HG02981 (cell line): ENCODE results near the gene PRR20E.
"Not testable (repeated sequence)": the region's sequence is repeated elsewhere in the genome, so short reads cannot be mapped to it uniquely, and the experiment has no call there.

Experiments used
- ATAC-seq: cut with Tn5 transposase; IDR thresholded peaks from one replicate; pipeline ENCODE4 v1.9.1; 2021; ENCODE audit warnings: mild to moderate bottlenecking, moderate library complexity; ENCODE audit not compliant: unreplicated experiment

Gene PRR20E

DNA sequence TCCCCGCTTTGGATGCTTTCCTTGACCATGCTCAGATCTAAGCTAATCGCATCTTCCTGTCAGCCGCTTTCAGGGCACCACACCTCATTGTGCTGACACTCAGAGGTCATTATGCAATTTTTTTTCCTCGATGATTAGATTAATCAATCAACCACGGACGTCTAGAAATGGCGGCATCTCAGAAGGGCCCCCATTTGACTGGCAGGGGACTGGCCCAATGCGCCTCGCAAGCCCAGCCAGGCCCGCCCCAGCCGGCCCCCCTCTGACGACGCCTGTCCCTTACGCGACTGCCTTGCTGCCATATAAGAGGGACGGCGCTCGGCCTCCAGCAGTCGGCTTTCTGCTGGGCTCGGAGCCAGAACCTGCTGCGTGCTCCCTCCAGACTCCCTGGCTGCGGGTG, at the start of gene PRR20E:
Gene PRR20E, plus strand, starts transcription at position 301 of the 400 bp plus-strand sequence. CDS start 387 bp downstream, outside the sequence.
- not testable (repeated sequence) for ATAC-seq

- ATAC-seq, result no peak
These were observed 43.3 kb upstream of the PRR20E start for GRCh38 chr13:57123681-57124080.

DNA sequence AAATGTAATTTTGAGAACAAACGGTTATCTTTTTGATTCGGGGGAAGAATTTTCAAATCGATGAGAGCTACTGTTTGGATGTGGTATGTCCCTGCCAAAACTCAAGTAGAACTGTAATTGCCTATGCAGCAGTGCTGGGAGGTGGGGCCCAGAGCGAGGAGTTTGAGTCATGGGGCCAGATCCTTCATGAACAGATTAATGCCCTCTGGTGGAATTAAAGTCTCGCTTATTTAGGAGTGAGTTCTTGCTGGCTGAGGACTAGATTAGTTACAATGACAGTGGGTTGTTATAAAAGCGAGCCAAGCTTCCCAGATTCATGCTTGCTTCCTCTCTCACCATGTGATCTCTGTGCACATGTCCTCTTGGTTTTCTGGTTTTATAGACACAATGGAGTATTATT, 38.1 kb upstream of the PRR20E start:
- no peak for ATAC-seq

DNA sequence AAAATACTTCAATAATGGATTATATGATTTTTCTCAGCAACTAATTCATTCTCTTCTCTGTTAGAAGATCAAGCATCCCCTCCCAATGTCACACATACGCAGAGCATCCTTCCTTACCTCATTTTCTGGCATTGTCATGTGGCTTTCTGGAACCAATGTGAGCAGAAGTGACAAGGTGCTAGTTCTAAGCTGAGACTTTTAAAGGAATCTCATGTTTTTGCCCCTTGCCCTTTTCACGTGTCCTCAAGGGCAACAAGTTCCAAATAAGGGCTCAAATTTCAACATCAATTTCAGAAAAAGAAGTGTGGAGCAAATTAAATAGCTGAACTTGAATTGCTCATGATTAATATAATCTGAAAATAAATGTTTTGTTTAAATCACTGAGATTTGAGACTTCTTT, 30.9 kb upstream of the PRR20E start:
- no peak for ATAC-seq

DNA sequence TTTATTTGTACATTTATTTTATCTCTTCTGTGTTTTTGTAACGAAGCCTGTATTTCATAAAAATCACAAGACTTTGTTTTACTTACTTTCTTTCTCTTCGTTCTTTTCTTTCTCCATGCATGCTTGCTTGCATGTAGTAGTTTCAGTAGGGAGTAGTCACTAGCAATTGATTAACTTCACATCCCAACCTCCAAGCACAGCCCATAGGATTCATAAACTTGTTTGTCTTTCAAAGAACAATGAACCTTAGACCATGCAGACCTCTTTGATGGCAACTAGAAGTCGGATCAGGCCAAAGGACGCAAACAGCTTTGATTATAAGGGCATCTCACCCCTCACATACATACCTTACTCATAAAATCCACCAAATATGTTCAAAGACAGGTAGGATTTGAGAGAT, 29.4 kb upstream of the PRR20E start:
- ATAC-seq, result no peak

- ATAC-seq, result no peak
These were observed 28.0 kb upstream of the PRR20E start for GRCh38 chr13:57138988-57139387.

DNA sequence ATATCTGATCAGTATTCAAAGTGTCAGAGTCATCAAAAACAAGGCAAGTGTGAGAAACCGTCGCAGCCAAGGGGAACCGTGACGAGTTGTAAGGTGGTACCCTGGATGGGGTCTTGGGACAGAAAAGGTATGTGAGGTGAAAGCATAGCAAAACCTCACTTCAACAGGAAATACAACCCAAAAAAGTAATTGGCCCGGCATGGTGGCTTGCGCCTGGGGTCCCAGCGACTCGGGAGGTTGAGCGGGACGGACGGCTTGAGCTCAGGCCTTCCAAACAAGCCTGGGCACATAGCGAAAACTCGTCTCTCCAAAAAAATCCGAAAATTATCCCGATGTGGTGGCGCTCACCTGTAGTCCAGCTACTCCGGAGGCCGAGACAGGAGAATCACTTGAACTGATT, 27.2 kb upstream of the PRR20E start:
- not testable (repeated sequence) for ATAC-seq

DNA sequence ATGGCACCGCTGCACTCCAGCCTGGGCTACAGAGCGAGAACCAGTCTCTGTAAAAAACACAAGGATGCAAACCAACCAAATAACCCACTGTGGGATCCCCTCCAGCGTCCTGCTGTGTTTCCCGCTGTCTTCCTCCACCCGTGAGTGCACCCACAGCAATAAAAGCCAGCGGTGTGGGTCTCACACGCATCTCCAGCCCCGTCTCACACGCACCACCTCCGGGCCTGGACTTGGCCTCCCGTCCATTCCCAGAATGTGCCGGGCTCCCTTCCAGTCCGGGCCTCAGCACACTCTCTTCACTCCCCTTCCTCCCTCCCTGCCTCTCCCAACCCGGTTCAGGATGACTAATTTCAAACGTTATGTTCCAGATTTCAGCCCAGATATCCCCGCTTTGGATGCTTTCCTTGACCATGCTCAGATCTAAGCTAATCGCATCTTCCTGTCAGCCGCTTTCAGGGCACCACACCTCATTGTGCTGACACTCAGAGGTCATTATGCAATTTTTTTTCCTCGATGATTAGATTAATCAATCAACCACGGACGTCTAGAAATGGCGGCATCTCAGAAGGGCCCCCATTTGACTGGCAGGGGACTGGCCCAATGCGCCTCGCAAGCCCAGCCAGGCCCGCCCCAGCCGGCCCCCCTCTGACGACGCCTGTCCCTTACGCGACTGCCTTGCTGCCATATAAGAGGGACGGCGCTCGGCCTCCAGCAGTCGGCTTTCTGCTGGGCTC, 26.6 kb upstream of the PRR20E start, which contains the start of gene PRR20A:
Gene PRR20A, plus strand, starts transcription at position 684 of the 734 bp plus-strand sequence. CDS start 387 bp downstream, outside the sequence.
- ATAC-seq, result not testable (repeated sequence)

DNA sequence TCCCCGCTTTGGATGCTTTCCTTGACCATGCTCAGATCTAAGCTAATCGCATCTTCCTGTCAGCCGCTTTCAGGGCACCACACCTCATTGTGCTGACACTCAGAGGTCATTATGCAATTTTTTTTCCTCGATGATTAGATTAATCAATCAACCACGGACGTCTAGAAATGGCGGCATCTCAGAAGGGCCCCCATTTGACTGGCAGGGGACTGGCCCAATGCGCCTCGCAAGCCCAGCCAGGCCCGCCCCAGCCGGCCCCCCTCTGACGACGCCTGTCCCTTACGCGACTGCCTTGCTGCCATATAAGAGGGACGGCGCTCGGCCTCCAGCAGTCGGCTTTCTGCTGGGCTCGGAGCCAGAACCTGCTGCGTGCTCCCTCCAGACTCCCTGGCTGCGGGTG, 19.8 kb upstream of the PRR20E start, which contains the start of gene PRR20B:
Gene PRR20B, plus strand, starts transcription at position 301 of the 400 bp plus-strand sequence. CDS start 387 bp downstream, outside the sequence.
- ATAC-seq, result not testable (repeated sequence)

DNA sequence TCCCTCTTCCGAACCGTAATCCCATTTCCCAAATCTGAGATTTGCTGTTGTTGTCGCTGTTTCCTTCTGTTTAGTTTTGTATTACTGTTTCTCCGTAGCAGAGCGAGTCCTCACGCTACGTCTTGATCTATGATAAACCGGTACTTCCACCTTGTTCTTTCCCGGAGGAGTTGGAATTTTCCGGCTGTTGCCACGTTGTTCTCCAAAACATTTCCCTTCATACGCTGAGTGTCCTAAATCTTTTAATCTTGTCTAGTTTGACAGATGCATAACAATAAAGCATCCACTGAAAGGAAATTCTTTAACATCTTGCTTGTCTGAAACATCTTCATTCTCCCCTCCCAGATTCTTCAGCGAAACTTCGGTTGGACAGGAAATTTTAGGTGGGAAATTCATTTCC, 18.9 kb upstream of the PRR20E start:
- not testable (repeated sequence) for ATAC-seq

GRCh38 chr13:57153761-57154160, 13.2 kb upstream of the PRR20E start, which contains the start of gene PRR20C:
PRR20C (plus strand) TSS chr13:57154061; CDS start chr13:57154448, 387 bp downstream.
- ATAC-seq, result not testable (repeated sequence)

- not testable (repeated sequence) for ATAC-seq
These were observed 6.7 kb upstream of the PRR20E start, which contains the start of gene PRR20D for GRCh38 chr13:57160332-57160731. PRR20D (plus strand) TSS chr13:57160632; CDS start chr13:57161019, 387 bp downstream.

- ATAC-seq, result no peak
These were observed 24.7 kb downstream of the PRR20E start for GRCh38 chr13:57191667-57192066.

DNA sequence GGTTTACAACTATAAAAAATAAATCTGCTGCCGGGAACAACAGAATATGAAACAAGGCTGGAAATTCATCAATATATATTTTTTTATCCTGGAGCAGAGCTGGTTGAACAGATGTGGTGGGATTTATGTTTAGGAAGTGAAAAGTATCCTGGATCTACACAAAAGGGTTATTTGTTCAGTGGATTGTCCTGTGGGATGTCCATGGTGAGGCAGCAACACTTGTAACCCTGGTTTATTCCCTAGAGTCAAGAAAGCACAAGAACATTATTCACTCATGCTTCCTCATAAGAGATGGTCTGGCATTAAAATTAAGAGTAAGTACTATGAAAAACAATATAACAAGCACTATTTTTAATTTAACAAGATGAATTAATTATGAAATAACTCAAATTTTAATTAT, 46.0 kb downstream of the PRR20E start:
- ATAC-seq, result no peak
